ENCODE data around the gene SPTBN1. TPM values are rescaled to one million over a fixed set of nuclear protein-coding genes. Genes with fewer than 3 reads are reported as not detected.
A peak's percentile ranks its signal among the peaks of the same experiment; 100 is the strongest.

SPTBN1 gene
- total and polyA plus RNA-seq, 2 of the 13 experiments (the other 11 are each of a cell fraction or from before 2014, with no cell fraction given) = 123 to 299 TPM

GRCh38 chr2:54557601-54558187, 101.6 kb downstream of the SPTBN1 start (continued):
- TF ChIP-seq ZNF501 (CRISPR knock-in tag; IDR thresholded peaks at IDR 0.05) (peak; percentile 64; the same call in 1 of the 2 replicates), ZNF543 (CRISPR knock-in tag; IDR thresholded peaks at IDR 0.05) (no peak; the same call in 1 of the 2 replicates), IRF9 (CRISPR knock-in tag; IDR thresholded peaks at IDR 0.05; ENCODE audit: borderline replicate concordance) (peak; percentile 98), AKNA (CRISPR knock-in tag; IDR thresholded peaks at IDR 0.05; ENCODE audit: borderline replicate concordance) (no peak), ZNF224 (CRISPR knock-in tag; IDR thresholded peaks at IDR 0.05) (no peak; the same call in 1 of the 2 replicates), TGIF2 (CRISPR knock-in tag; IDR thresholded peaks at IDR 0.05) (no peak; the same call in 1 of the 2 replicates), MED1 (CRISPR knock-in tag; IDR thresholded peaks at IDR 0.05) (peak; percentile 78; the same call in 1 of the 2 replicates), ZNF329 (CRISPR knock-in tag; IDR thresholded peaks at IDR 0.05; ENCODE audit: low read depth) (0 out of 2 replicates have a peak, but pooled peaks have one; percentile 46), ZNF331 (CRISPR knock-in tag; IDR thresholded peaks at IDR 0.05) (0 out of 2 replicates have a peak, but pooled peaks have one; percentile 11), CBX5 (CRISPR knock-in tag; IDR thresholded peaks at IDR 0.05; ENCODE audit: borderline replicate concordance) (peak; percentile 72; the same call in 1 of the 2 replicates), ZNF75D (CRISPR knock-in tag; IDR thresholded peaks at IDR 0.05; ENCODE audit: borderline replicate concordance) (no peak; the same call in 1 of the 2 replicates), FUBP1 (CRISPR knock-in tag; IDR thresholded peaks at IDR 0.05; ENCODE audit: borderline replicate concordance) (peak; percentile 84; the same call in 1 of the 2 replicates)
- TF ChIP-seq, protein P1, sequence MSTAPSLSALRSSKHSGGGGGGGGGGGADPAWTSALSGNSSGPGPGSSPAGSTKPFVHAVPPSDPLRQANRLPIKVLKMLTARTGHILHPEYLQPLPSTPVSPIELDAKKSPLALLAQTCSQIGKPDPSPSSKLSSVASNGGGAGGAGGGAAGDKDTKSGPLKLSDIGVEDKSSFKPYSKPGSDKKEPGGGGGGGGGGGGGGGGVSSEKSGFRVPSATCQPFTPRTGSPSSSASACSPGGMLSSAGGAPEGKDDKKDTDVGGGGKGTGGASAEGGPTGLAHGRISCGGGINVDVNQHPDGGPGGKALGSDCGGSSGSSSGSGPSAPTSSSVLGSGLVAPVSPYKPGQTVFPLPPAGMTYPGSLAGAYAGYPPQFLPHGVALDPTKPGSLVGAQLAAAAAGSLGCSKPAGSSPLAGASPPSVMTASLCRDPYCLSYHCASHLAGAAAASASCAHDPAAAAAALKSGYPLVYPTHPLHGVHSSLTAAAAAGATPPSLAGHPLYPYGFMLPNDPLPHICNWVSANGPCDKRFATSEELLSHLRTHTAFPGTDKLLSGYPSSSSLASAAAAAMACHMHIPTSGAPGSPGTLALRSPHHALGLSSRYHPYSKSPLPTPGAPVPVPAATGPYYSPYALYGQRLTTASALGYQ (CRISPR knock-in tag; IDR thresholded peaks at IDR 0.05) = no peak
- TF ChIP-seq, protein P2, sequence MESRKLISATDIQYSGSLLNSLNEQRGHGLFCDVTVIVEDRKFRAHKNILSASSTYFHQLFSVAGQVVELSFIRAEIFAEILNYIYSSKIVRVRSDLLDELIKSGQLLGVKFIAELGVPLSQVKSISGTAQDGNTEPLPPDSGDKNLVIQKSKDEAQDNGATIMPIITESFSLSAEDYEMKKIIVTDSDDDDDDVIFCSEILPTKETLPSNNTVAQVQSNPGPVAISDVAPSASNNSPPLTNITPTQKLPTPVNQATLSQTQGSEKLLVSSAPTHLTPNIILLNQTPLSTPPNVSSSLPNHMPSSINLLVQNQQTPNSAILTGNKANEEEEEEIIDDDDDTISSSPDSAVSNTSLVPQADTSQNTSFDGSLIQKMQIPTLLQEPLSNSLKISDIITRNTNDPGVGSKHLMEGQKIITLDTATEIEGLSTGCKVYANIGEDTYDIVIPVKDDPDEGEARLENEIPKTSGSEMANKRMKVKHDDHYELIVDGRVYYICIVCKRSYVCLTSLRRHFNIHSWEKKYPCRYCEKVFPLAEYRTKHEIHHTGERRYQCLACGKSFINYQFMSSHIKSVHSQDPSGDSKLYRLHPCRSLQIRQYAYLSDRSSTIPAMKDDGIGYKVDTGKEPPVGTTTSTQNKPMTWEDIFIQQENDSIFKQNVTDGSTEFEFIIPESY (CRISPR knock-in tag; IDR thresholded peaks at IDR 0.05) = 0 out of 2 replicates have a peak, but pooled peaks have one; percentile 22
- TF ChIP-seq, protein P3, sequence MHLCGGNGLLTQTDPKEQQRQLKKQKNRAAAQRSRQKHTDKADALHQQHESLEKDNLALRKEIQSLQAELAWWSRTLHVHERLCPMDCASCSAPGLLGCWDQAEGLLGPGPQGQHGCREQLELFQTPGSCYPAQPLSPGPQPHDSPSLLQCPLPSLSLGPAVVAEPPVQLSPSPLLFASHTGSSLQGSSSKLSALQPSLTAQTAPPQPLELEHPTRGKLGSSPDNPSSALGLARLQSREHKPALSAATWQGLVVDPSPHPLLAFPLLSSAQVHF (CRISPR knock-in tag; IDR thresholded peaks at IDR 0.05) = no peak
